22Rv1 (cell line): ENCODE measurements around the gene AFG3L2.
A peak's percentile ranks its signal among the peaks of the same experiment; 100 is the strongest.

ENCODE experiments used
- CTCF ChIP-seq: fragments of 450-650 bp; IDR thresholded peaks from 2 replicates; pipeline ENCODE4 v1.5.1; 2017; ENCODE audit warnings: mild to moderate bottlenecking
- ZFX ChIP-seq: fragments of 450-650 bp; IDR thresholded peaks from 2 replicates; pipeline ENCODE4 v1.6.1; 2017; ENCODE audit warnings: antibody characterized with exemption, borderline replicate concordance

DNA sequence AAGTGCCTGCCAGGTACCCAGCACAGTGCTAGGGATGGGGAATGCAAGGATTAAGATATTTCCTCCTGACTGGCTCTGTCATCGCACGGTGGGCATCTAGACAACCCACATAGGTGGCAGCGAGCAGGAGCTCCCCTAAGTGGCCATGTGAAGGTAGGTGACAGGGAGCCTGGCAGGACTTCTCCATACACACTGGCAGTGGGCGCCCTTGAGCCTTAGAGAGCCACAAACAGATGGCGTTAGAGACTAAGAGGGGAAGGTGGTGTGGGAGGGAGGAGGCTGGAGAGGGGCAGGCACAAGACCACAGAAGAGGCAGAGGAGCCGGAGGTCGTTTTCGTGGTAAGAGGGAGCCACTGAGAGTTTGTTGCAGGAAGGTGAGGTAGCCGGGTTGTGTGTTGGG lies 45.9 kb upstream of the AFG3L2 start:
- TF ChIP-seq CTCF (peak; percentile 41), ZFX (no peak)
